Left renal cortex interstitium (tissue), 4 donors: Measurements from ENCODE around the gene FBLN1. TPM values are rescaled to one million over a fixed set of nuclear protein-coding genes. Genes with fewer than 3 reads are reported as not detected.

Experiments
- DNase-seq, 4 donors: peaks; one replicate each; pipeline ENCODE4 v3.0.0-alpha.2; 2013; ENCODE audit warnings: low read depth in 4 of 4, low spot score in 2 of 4, missing footprints in 1 of 4
- polyA plus RNA-seq, 4 donors: library from polyadenylated mRNA; unstranded; fragments of 120-200 nt; gene quantifications; one replicate each; pipeline ENCODE4 v1.2.1, GENCODE V29; 2013; ENCODE audit not compliant: insufficient read length in 4 of 4

The FBLN1 gene
- polyA plus RNA-seq, 4 donors: 98.6 to 176 (median 121) TPM

GRCh38 chr22:45503050-45503815 is 550 bp downstream of the FBLN1 start:
- no peak for DNase-seq

- no peak for DNase-seq
Observed at GRCh38 chr22:45503816-45504372, 1.2 kb downstream of the FBLN1 start.

GRCh38 chr22:45504373-45505341 is 2.0 kb downstream of the FBLN1 start:
- peak in 1 of 4 donors; percentile 48 for DNase-seq

DNA sequence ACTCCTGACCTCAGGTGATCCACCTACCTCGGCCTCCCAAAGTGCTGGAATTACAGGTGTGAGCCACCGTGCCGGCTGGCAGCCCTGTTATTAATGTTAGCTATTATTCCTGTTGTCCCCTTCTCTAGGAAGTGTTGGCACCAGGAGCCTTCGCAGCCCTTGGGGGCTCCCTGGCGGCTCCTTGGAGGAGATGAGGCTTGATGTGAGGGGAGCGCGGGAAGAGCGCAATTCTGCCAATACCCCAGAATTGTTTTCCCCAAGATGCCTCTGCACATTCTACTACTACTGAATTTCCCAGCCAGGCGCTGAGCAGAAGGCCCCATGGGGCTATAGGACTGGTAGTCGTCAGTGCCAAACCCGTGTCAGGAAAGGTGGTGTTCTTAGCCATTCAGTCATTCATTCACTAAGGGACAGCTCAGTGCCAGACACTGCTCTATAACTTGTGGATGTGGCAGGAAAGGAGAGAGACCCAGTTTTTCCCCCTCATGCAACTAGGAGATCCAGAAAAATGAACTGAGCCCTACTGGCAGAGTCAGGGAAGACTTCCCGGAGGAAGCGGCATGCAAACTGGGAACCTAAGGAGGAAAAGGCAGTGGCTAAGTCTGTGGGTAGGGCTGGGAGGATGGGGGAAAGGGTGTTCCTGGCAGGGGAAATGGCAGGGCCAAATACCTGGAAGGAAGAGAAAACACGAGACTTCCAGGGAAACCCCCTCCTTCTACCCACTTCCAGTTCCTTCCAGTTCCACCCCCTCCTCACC is 3.5 kb downstream of the FBLN1 start:
- DNase-seq: no peak

DNA sequence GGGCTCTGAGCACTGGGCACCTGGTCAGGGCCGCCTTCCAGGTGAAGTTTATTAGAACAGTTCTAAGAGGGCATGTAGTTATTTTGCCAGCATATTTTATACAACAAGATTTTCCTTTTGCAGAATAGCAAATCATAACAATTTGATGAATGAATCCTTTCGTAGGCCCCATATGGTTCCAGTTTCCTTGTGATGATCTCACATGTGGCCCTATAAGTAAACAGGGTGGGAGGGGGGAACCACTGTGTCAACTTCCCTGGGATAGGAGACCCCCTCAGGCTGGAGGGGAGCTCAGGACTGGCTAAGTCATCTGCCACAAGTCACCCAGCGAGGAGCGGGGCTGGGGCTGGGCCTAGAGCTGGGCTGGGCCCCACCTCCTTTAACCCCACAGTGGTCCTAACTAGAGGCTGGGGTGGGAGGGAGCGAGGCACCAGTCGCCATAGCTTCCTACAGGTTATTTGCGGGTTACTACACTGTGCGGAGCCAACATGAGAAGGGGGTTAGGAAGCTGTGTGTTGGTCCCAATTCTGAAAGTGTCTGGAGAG is 4.2 kb downstream of the FBLN1 start:
- DNase-seq: no peak

DNA sequence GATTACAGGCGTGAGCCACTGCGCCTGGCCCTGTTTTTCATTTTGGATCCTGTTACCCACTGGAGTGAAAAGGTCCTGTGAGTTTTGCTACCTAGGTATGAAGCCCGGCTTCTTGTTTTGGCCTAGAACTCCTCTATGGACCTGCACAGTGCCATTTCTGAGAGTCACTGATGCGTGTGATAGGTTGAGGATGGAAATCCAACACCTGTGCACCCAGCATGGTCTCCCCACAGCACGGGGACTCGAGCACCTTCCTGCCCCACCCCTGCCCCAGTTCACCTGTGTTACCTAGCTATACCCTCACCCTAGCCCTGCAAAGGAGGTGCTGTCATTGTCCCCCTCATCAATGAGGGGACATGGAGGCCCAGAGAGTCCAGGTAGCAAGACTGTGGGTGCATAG is 5.1 kb downstream of the FBLN1 start:
- no peak for DNase-seq

DNA sequence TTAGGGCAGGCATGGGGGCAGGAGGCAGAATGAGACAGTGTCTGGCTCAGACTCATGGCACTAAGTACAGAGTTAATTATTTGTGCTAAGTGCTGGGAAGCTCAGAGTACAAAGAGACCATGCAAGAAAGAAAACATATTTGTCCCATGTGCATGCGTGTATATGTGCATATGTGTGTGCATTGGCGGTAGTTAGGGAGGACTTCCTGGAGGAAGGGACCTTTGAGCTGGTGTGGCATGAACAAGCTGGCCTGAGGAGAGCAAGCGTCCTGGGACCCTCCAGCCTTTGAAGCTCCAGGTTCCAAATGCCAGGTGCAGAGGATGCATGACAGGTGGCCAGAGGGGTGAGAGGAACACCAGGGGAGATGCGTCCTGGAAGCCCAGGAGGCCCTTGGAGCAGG is 6.1 kb downstream of the FBLN1 start:
- no peak for DNase-seq

- no peak for DNase-seq
Observed at GRCh38 chr22:45510376-45511232, 7.9 kb downstream of the FBLN1 start.

GRCh38 chr22:45511847-45512261 is 9.2 kb downstream of the FBLN1 start:
- DNase-seq: peak in 1 of 4 donors; percentile 68

- DNase-seq: no peak
Observed at GRCh38 chr22:45512363-45512762, 9.7 kb downstream of the FBLN1 start.

DNA sequence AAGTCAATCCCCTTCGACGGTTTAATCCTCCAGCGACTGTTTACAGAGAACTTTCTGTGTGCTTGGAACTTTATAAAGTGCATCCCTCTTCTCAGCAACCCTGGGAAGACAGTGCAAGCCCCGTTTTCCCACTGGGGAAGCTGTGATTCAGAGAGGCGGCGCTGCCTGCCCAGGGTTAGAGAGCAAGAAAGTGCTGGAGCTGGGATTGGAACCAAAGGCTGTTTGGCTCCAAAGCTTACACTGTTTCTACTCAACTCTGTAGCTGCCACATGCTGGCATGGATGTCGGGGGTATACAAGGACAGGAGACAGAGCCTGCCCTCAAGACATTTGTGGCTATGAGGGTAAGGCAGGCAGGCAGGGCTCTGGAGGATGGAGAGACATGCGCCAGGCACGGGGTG is 13.0 kb downstream of the FBLN1 start:
- no peak for DNase-seq

GRCh38 chr22:45516163-45516562 is 13.5 kb downstream of the FBLN1 start:
- DNase-seq: no peak

DNA sequence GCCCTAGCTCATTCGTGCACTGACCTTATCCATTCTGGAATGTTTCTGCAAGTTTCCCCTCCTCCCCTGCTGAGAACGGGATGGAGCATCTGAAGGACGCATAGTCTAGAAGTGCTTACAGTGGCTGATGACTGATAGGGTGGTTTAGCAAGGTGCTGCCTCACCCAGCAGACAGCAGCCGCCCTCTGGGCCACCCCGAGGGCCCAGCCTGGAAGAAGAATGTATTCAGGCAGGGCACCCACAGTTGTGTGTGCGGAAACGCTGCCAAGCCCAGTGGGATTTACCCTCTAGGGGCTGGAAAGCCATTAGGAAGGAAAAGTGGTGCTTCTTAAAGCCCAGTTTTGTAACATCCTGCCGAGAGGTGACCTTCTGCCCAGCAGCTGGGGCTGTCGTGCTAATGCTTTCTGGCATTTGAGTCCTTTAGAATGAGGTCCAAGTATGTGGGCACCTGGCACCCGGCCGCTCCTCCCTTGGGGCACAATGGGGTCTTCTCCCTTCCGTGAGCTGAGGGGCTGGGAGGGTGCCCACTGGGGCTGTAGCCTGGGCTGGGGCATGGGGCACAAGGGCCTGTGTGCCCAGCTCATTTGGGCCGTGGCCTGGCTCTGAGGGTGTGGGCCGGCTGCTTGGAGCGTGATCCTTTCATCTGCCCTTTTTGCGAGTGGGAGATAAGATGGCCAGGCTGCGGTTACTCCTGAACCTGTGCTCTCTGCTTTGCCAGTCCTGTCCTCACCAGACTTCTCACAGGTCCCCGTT is 14.4 kb downstream of the FBLN1 start:
- DNase-seq: no peak

GRCh38 chr22:45518136-45518535 is 15.5 kb downstream of the FBLN1 start:
- no peak for DNase-seq

GRCh38 chr22:45518580-45518991 is 15.9 kb downstream of the FBLN1 start:
- no peak for DNase-seq

DNA sequence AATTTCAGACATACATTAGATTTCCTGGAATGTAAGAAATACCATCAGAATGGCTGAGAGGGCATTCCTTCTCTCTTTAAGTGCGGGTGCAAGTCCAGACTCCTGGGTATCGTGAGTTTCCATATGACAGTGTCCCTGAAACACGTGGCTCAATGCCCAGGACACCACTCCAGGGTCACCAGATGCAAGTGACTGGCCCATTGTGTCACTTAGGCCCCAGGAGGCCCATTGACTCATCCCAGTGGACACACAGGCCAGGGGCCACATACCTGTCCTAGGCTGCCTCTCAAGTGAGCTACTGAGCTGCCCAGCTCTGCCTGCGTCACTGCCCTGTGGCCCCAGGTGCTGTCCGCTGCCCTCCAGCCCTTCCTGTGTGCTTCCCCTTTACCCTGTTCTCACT is 18.5 kb downstream of the FBLN1 start:
- no peak for DNase-seq

DNA sequence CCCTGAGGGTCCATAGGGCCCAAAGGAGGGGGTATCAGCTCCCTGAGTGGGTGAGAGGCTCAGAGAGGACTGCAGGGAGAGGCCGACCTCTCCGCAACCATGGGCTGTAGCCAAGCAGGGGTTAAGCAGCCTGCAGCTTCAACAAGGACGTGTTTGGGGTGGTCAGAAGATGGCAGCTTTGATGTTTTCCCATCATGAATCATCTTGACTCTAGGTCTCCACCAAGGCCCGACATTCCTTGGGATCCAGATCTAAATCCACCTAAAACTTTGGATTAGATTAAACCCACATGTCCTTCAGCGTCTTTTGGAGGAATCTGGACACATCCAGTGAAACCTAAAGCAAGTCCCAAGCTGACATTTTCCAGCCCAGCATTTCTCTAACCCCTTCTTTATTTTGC is 19.8 kb downstream of the FBLN1 start:
- no peak for DNase-seq

GRCh38 chr22:45524157-45524556 is 21.5 kb downstream of the FBLN1 start:
- no peak for DNase-seq

DNA sequence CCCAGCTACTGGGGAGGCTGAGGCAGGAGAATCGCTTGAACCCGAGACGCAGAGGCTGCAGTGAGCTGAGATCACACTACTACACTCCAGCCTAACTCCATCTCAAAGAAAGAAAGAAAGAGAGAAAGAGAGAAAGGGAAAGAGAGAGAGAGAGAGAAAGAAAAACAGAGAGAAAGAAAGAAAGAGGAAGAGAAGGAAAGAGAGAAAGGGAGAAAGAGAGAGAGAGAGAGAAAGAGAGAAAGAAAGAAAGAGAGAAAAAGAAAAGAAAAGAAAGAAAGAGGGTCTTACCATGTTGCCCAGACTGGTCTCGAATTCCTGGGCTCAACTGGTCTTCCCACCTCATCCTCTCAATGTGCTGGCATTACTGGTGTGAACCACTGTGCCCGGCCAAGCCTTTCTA is 22.3 kb downstream of the FBLN1 start:
- DNase-seq: no peak
